ENCODE measurements around the gene LDLRAP1.
A peak's percentile ranks its signal among the peaks of the same experiment; 100 is the strongest.

Gene LDLRAP1

GRCh38 chr1:25544243-25544764 is 898 bp downstream of the LDLRAP1 start:
- DNase-seq, result no peak

GRCh38 chr1:25544819-25545218 is 1.4 kb downstream of the LDLRAP1 start:
- no peak for DNase-seq

GRCh38 chr1:25545767-25546166 is 2.4 kb downstream of the LDLRAP1 start:
- DNase-seq, result no peak

DNA sequence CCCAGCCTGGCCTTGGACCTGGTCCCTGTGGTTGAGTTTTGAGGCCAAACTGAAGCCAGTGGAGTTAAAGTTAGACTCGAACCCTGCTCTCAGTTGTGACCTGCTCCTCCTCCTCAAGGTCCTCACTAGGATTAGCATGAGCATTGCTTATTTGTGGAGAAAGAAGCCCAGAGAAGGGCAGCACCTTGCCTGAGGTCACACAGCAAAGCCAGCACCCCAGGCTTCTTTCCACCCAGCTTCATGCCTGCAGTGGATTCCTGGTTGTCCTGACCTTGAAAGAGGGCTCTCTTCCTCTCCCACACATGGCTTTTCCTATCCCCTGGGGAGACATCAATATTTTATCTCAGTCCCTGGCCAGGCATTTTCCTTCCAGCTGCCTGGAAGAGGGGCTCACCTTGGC is 2.8 kb downstream of the LDLRAP1 start:
- DNase-seq, result no peak

DNA sequence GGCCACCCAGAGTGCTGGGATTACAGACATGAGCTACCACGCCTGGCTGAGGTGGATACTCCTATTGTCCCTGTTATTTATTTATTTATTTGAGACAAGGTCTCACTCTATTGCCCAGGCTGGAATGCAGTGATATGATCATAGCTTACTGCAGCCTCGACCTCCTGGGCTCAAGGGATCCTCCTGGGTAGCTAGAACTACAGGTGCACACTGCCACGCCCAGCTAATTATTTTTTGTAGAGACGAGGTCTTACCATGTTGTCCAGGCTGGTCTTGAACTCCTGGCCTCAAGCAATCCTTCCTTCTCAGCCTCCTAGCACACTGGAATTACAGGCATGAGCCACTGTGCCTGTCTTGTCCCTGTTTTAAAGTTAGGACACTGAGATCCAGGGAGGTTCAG is 5.2 kb downstream of the LDLRAP1 start:
- no peak for DNase-seq

DNA sequence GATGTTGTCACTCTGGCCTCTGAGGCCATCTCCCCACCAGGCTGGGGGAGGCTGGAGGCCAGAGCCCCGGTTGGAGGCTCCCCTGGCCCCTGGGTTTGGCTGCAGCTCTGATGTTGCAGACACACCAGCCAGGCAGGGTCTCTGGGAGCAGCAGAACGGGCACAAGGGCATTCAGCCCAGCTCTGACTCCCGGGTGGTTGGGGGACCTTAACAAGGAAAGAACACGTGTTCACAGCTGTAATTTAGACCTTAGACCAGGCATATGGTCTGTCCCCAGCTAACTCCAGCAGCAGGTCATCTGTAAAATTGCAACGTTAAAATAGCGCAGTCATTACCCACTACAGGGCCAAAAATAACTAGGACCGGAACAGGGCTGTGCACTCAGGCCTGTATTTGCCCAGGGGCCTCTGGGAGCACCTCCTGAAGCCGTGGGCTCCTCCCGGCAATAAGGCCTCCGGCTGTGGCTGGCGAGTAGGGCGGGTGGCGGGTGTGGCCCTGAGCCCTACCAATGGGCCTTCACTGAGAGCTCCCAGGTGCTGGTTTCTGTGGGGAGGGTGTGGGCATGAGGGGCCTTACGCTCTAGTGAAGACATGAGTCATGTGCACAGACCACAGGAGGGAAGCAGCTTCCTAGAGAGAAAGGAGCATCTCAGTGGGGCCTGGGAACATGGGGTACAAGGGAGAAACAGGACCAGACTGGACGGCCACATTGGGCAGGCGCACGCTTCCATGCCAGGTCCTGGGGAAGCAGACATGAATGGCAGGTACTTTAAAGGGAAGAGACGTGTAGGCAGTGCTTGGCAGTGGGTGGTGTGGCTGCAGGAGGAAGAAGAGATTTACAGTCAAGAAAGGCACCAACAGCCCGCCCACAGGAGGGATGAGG is 6.1 kb downstream of the LDLRAP1 start:
- DNase-seq, result peak; percentile 68 to 76

DNA sequence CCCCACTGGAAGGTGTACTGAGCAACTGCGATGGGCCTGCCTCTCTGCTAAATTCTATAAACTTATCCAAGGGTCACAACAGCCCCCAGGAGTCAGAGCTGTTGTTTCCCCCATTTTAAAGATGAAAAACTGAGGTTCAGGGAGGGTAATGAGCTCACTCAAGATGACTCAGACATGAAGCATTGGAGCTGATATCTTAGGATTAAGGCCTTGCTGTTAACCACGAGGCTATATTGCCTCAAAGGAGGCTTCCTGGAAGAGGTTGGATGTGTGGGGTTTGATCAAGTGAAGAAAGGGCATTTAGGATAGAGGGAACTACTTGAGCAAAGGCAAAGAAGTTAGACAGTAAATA is 6.7 kb downstream of the LDLRAP1 start:
- peak in 1 of 2 experiments; percentile 7 for DNase-seq

DNA sequence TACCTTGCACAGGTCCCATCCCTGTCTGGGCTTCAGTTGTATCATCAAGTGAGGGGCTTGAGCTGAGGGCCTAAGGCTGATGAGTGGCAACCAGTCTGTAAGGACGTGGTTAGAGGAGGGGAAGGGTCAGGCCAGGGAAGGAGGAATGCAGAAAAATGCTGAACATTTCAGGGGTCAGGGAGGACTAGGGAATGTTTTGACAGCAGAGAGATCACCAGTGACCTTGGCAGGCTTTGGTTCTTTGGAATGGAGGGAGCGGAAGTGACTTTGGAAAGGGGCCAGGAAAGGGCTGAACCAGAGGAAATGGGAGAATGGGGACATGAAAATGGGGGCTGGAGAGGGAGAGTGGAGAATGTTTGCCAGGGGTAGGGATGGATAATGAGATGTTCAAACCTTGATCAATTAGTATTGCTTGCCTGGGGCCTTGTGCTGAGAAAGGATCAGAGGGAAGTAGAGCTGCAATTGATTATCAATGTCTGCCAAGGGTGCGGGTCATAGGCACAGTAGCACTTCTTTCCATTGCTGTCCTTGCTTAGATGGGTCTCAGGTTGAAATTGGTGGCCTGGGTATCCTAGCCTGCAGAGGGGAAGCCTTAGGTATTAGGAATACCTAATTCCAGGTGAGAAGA is 7.4 kb downstream of the LDLRAP1 start:
- no peak for DNase-seq

GRCh38 chr1:25553749-25554429 is 10.5 kb downstream of the LDLRAP1 start:
- no peak for DNase-seq

- no peak for DNase-seq
These were observed 11.0 kb downstream of the LDLRAP1 start for GRCh38 chr1:25554430-25554780.

DNA sequence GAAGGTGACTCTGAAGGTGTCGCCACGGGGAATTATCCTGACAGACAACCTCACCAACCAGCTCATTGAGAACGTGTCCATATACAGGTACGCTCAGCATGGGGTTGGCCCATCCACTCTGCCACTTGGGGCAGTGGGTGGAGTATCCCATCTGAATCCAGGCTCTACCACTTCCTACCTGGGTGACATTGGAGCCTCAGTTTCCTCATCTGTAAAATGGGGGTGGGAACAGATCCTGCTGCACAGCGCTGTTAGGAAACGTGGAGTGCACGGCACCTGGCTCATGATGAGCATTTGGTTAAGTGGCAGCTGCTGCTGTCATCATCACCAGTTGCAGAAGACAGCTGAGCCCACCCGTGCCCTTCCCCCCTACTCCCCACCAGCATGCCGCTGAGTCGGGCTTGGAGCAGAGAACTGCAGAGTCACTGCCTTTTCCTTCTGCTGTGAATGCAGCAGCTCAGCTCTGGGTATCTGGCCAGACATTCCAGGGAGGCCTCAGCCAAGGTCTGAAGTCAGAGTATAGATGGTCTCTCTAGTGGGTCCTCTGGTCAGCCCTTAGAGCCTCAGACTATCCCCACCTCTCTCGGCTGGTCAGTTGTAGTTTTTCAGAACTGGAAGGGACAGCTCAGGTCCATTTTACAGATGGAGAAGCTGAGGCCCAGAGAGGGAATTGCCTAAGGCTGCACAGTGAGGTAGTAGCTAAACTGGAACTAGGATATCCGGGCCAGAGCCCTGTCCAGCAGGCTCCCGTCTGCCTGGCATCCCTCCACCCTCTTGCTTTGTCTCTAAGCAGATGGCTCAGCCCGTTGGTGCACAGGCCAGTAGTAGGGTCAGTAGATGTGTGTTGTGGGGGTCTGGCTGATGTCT is 11.7 kb downstream of the LDLRAP1 start:
- DNase-seq, result no peak

DNA sequence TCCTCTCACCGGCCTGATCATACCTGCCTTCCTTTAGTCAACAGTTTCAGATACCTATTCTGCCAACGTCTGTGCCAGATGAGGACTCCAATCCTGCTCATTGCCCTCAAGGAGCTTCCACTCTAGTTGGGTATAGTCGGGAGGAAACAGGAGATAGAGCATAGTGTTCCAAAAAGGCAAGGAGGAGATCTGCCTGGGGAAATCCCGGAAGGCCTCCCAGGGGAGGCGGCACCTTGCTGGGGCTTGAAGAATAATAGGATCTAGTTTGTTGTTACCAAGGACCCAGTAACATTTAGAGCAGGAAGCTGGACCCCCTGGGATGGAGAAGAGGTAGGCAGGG is 12.3 kb downstream of the LDLRAP1 start:
- DNase-seq, result no peak

GRCh38 chr1:25556132-25556670 is 12.8 kb downstream of the LDLRAP1 start:
- DNase-seq, result no peak

GRCh38 chr1:25556791-25557476 is 13.5 kb downstream of the LDLRAP1 start:
- peak; percentile 66 to 72 for DNase-seq

DNA sequence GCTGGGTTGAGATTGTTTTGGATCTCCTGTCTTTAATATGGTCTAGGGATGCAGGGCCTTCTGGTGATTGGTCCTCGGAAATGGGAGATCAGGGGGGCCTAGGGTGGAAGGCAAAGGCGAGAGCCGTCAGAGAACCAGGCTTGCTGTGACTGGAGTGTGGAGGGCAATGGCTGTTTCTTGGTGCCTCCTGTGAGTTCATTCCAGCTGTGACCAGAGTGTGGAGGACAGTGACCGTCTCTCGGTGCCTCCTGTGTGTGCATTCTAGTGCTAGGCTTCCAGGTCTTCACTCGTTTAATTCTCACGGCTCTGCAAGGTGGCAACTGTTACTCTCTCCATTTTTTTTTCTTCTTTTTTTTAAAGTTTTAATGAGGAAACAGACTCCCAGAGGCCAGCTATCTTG is 14.1 kb downstream of the LDLRAP1 start:
- no peak for DNase-seq

DNA sequence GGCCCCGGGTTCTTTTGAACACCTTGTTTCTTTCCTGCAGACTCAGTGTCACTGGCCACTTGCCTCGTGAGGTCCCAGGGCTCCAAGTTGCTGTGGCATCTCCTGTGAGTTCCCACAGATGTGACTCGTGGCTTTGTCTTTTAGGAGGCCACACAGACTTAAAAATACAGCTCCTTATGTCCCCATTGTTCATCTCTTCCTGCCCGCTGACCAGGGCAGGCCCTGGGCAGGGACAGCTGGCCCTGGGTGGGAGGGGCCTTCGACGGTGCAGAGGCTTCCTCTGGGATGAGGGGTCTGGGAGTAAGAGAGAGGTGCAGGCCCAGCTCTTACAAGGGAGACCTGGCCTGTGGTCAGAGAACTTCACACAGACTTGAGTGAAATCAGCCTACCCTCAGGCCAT is 15.6 kb downstream of the LDLRAP1 start:
- no peak for DNase-seq

DNA sequence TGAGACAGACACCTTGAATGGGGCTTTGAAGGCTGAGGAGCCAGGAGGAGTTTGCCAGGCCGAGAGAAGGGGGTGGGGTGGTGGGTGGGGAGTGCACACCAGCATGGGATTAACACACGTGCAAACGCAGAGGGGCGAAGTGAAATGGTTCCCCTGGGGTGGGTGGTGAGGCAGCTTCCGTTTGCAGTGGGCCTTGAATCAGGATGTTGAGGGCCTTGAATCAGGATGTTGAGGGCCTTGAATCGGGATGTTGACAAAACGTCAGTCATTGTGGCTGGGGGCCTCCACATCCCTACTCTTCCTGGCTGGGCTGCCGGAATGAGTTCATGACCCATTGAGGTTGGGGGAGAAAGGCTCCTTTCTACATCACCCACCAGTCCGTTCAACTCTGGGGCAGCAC is 16.6 kb downstream of the LDLRAP1 start:
- no peak for DNase-seq

GRCh38 chr1:25560788-25561187 is 17.4 kb downstream of the LDLRAP1 start:
- DNase-seq, result no peak

- no peak for DNase-seq
These were observed 18.2 kb downstream of the LDLRAP1 start for GRCh38 chr1:25561421-25562100.

- no peak for DNase-seq
These were observed 18.9 kb downstream of the LDLRAP1 start for GRCh38 chr1:25562101-25562927.

DNA sequence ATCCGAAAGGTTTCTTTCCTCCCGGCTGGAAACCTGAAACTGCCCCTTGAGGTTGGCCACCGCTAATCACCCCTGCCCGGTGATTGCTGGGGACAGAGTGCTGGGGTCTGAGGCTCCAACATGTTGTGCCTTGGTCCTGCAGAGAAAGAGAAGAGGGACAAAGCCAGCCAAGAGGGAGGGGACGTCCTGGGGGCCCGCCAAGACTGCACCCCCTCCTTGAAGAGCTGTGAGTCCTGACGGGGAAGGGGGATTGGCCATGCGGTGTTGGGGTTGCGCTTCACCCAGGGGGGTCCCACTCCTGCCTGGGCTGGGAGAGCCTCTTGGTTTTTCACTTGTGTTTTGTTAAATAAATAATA is 19.5 kb downstream of the LDLRAP1 start:
- DNase-seq, result no peak

Measured in AML-193 (cell line).